H9 (cell line): ENCODE data around the gene SLC46A3. TPM values are rescaled to one million over a fixed set of nuclear protein-coding genes. Genes with fewer than 3 reads are reported as not detected.

Experiments used
- DNase-seq: peaks from one replicate; pipeline ENCODE4 v3.0.0-alpha.2; 2017
- H2AFZ ChIP-seq: one replicate; pipeline ENCODE4 v1.6.1; 2013; ENCODE audit warnings: mild to moderate bottlenecking, low read length, control low read depth, moderate library complexity
- H2AK5ac ChIP-seq: 2 replicates; pipeline ENCODE4 v1.6.1; 2013; ENCODE audit warnings: low read length, control low read depth, mixed read lengths; ENCODE audit not compliant: insufficient read length
- H2BK120ac ChIP-seq: one replicate; pipeline ENCODE4 v1.6.1; 2013; ENCODE audit warnings: low read depth, mild to moderate bottlenecking, low read length, control low read depth, inconsistent platforms; ENCODE audit not compliant: poor library complexity, severe bottlenecking
- H2BK12ac ChIP-seq: 2 replicates; pipeline ENCODE4 v1.6.1; 2013; ENCODE audit warnings: low read length, control low read depth, mixed read lengths, low read depth; ENCODE audit not compliant: insufficient read length
- H2BK15ac ChIP-seq: 2 replicates; pipeline ENCODE4 v1.6.1; 2013; ENCODE audit warnings: low read depth, low read length, control low read depth
- H2BK20ac ChIP-seq: one replicate; pipeline ENCODE4 v1.6.1; 2013; ENCODE audit warnings: low read depth, mild to moderate bottlenecking, low read length, control low read depth, inconsistent platforms; ENCODE audit not compliant: poor library complexity, severe bottlenecking
- H2BK5ac ChIP-seq: 2 replicates; pipeline ENCODE4 v1.6.1; 2013; ENCODE audit warnings: low read length, control low read depth, mixed read lengths; ENCODE audit not compliant: insufficient read length
- H3K14ac ChIP-seq: 2 replicates; pipeline ENCODE4 v1.6.1; 2013; ENCODE audit warnings: low read length, control low read depth; ENCODE audit not compliant: insufficient read depth
- H3K18ac ChIP-seq: 2 replicates; pipeline ENCODE4 v1.6.1; 2013; ENCODE audit warnings: low read depth, mild to moderate bottlenecking, mixed read lengths, low read length, control low read depth; ENCODE audit not compliant: insufficient read length
- H3K23ac ChIP-seq: 2 replicates; pipeline ENCODE4 v1.6.1; 2013; ENCODE audit warnings: low read length, control low read depth, mixed read lengths, low read depth; ENCODE audit not compliant: insufficient read length
- H3K23me2 ChIP-seq: 2 replicates; pipeline ENCODE4 v1.6.1; 2013; ENCODE audit warnings: low read depth, mild to moderate bottlenecking, mixed read lengths, low read length, control low read depth; ENCODE audit not compliant: insufficient read length, poor library complexity, severe bottlenecking
- H3K27ac ChIP-seq: 2 replicates; pipeline ENCODE4 v1.5.1; 2013; ENCODE audit warnings: low read length, control low read depth, mixed read lengths, low read depth; ENCODE audit not compliant: insufficient read length
- H3K27me3 ChIP-seq: 2 replicates; pipeline ENCODE4 v1.6.1; 2013; ENCODE audit warnings: low read length, control low read depth, inconsistent platforms; ENCODE audit not compliant: insufficient read depth
- H3K4ac ChIP-seq: 2 replicates; pipeline ENCODE4 v1.6.1; 2013; ENCODE audit warnings: low read depth, mild to moderate bottlenecking, control low read depth, inconsistent platforms, low read length, moderate library complexity
- H3K4me1 ChIP-seq: 2 replicates; pipeline ENCODE4 v1.6.1; 2013; ENCODE audit warnings: low read length, control low read depth, inconsistent platforms; ENCODE audit not compliant: insufficient read depth
- H3K4me2 ChIP-seq: 2 replicates; pipeline ENCODE4 v1.6.1; 2013; ENCODE audit warnings: low read length, control low read depth, mixed read lengths; ENCODE audit not compliant: insufficient read length, insufficient read depth
- H3K56ac ChIP-seq: 2 replicates; pipeline ENCODE4 v1.6.1; 2013; ENCODE audit warnings: low read depth, mild to moderate bottlenecking, mixed read lengths, low read length, control low read depth; ENCODE audit not compliant: insufficient read length
- H3K79me1 ChIP-seq: 2 replicates; pipeline ENCODE4 v1.6.1; 2013; ENCODE audit warnings: low read depth, mild to moderate bottlenecking, moderate library complexity, low read length, control low read depth, inconsistent platforms; ENCODE audit not compliant: insufficient read depth, poor library complexity, severe bottlenecking
- H3K79me2 ChIP-seq: 2 replicates; pipeline ENCODE4 v1.6.1; 2013; ENCODE audit warnings: low read length, control low read depth, inconsistent platforms; ENCODE audit not compliant: insufficient read depth
- H3K9ac ChIP-seq: 2 replicates; pipeline ENCODE4 v1.6.1; 2013; ENCODE audit warnings: low read length, control low read depth, mixed read lengths; ENCODE audit not compliant: insufficient read length; ENCODE audit errors: extremely low read depth
- H3K9me3 ChIP-seq: one replicate; pipeline ENCODE4 v1.6.1; 2013; ENCODE audit warnings: low read depth, low read length, inconsistent platforms; ENCODE audit not compliant: control insufficient read depth
- H3T11ph ChIP-seq: one replicate; pipeline ENCODE4 v1.6.1; 2013; ENCODE audit warnings: mild to moderate bottlenecking, low read length, control low read depth, inconsistent platforms
- H4K20me1 ChIP-seq: one replicate; pipeline ENCODE4 v1.6.1; 2013; ENCODE audit not compliant: control insufficient read depth, insufficient read length, insufficient read depth
- H4K5ac ChIP-seq: 2 replicates; pipeline ENCODE4 v1.6.1; 2013; ENCODE audit warnings: low read depth, mild to moderate bottlenecking, mixed read lengths, low read length, control low read depth; ENCODE audit not compliant: insufficient read length
- H4K8ac ChIP-seq: replicated peaks from 2 replicates; pipeline ENCODE4 v1.6.1; 2013; ENCODE audit warnings: low read length, control low read depth, mixed read lengths, low read depth; ENCODE audit not compliant: insufficient read length
- H4K91ac ChIP-seq: 2 replicates; pipeline ENCODE4 v1.6.1; 2013; ENCODE audit warnings: low read depth, mild to moderate bottlenecking, moderate library complexity, mixed read lengths, low read length, control low read depth; ENCODE audit not compliant: insufficient read length
- H3K27ac Mint-ChIP-seq, 3 experiments: 2 replicates in 2 of 3; 3 replicates in 1 of 3; pipeline ENCODE4 v1.8.0; 2020 to 2021; ENCODE audit warnings: mixed read lengths in 3 of 3, mild to moderate bottlenecking in 1 of 3, moderate library complexity in 1 of 3
- H3K27me3 Mint-ChIP-seq: 2 replicates; pipeline ENCODE4 v1.8.0; 2021; ENCODE audit warnings: low read depth, mild to moderate bottlenecking, moderate library complexity, mixed read lengths
- H3K36me3 Mint-ChIP-seq, 3 experiments: 2 replicates in 2 of 3; 3 replicates in 1 of 3; pipeline ENCODE4 v1.8.0; 2020 to 2021; ENCODE audit warnings: low read depth in 3 of 3, mixed read lengths in 3 of 3; ENCODE audit not compliant: insufficient read depth in 1 of 3
- H3K4me1 Mint-ChIP-seq, 2 experiments: 2 replicates each; pipeline ENCODE4 v1.8.0; 2020; ENCODE audit warnings: mixed read lengths in 2 of 2
- H3K4me3 Mint-ChIP-seq, 2 experiments: 2 replicates in 1 of 2; 3 replicates in 1 of 2; pipeline ENCODE4 v1.8.0; 2020 to 2021; ENCODE audit warnings: mild to moderate bottlenecking in 2 of 2, mixed read lengths in 2 of 2, moderate library complexity in 1 of 2
- H3K9me3 Mint-ChIP-seq, 2 experiments: 2 replicates in 1 of 2; 3 replicates in 1 of 2; pipeline ENCODE4 v1.8.0; 2020; ENCODE audit warnings: mild to moderate bottlenecking in 2 of 2, mixed read lengths in 2 of 2, moderate library complexity in 1 of 2
- WGBS: extraction: QIAGEN DNeasy Blood & Tissue Kit; methylation state at CpG from one replicate; pipeline ENCODE4 v1.1.7; 2013; ENCODE audit warnings: missing lambda C conversion rate, low lambda C conversion rate, mixed read lengths; ENCODE audit not compliant: insufficient read length; ENCODE audit errors: extremely low coverage; 5-methylcytosine and 5-hydroxymethylcytosine counted together
- total RNA-seq: library from RNA; stranded (reverse); gene quantifications from 2 replicates; pipeline ENCODE4 v1.2.1, GENCODE V29; 2021
- TF ChIP-seq, protein P1 (sequence below): fragments of 200-600 bp; sonication (generic); conservative IDR thresholded peaks from 3 replicates; pipeline ENCODE4 v1.8.0; 2021; ENCODE audit warnings: antibody characterized with exemption, mild to moderate bottlenecking

SLC46A3 gene
- total RNA-seq, 1 experiment from 2014 or later = 0.26 TPM

DNA sequence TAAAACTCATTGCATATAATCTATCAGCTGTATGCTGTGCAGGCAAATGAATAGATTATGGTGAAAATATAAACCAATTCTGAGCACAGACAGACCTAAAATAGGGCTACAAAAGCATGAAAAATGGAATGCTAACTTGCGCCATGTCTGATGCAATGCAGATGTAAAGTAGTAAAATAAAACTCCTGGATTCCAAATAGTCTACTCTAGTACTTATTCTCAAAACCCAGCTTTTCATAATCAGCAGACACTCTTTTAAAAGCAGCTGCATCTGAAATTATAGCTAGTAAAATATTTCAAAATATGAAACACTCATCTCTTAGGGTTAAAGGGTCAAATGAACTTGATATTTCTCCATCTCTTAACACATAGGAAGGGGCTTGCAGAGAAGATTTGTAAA, 64.5 kb downstream of the SLC46A3 start:
- no peak overlapping the region for H2BK120ac ChIP-seq
- no peak overlapping the region for H3T11ph ChIP-seq
- H3K27ac Mint-ChIP-seq = no peak overlapping the region
- peaks cover 3% of the 10 kb centered on the region; the same call in 1 of the 2 replicates for H3K4me1 ChIP-seq
- H2BK20ac ChIP-seq = no peak overlapping the region
- no peak overlapping the region for H2BK5ac ChIP-seq
- no peak overlapping the region for H3K4me2 ChIP-seq
- no peak overlapping the region for H2BK12ac ChIP-seq
- H3K56ac ChIP-seq = no peak overlapping the region
- H3K4ac ChIP-seq = no peak overlapping the region
- no peak overlapping the region for H3K18ac ChIP-seq
- no peak overlapping the region for H4K5ac ChIP-seq
- TF ChIP-seq, protein P1, sequence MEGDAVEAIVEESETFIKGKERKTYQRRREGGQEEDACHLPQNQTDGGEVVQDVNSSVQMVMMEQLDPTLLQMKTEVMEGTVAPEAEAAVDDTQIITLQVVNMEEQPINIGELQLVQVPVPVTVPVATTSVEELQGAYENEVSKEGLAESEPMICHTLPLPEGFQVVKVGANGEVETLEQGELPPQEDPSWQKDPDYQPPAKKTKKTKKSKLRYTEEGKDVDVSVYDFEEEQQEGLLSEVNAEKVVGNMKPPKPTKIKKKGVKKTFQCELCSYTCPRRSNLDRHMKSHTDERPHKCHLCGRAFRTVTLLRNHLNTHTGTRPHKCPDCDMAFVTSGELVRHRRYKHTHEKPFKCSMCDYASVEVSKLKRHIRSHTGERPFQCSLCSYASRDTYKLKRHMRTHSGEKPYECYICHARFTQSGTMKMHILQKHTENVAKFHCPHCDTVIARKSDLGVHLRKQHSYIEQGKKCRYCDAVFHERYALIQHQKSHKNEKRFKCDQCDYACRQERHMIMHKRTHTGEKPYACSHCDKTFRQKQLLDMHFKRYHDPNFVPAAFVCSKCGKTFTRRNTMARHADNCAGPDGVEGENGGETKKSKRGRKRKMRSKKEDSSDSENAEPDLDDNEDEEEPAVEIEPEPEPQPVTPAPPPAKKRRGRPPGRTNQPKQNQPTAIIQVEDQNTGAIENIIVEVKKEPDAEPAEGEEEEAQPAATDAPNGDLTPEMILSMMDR = no peak
- no peak overlapping the region for H4K91ac ChIP-seq
- H2AK5ac ChIP-seq = no peak overlapping the region
- H3K36me3 Mint-ChIP-seq = no peaks in the 10 kb centered on the region
- peaks cover 6% of the 10 kb centered on the region for H3K79me1 ChIP-seq
- H3K4me3 Mint-ChIP-seq = no peak overlapping the region
- no peak overlapping the region for H3K23ac ChIP-seq
- H3K23me2 ChIP-seq = peaks cover 3% of the 10 kb centered on the region
- H2BK15ac ChIP-seq = no peak overlapping the region
- H3K27ac ChIP-seq = no peak overlapping the region
- no peaks in the 10 kb centered on the region for H3K27me3 ChIP-seq
- H2AFZ ChIP-seq = no peak overlapping the region
- H3K14ac ChIP-seq = no peak overlapping the region
- no peak overlapping the region for H4K8ac ChIP-seq
- no CpG with 5 or more reads among the region's 1 CpG for WGBS
- H3K79me2 ChIP-seq = peaks cover 14% of the 10 kb centered on the region; the same call in 1 of the 2 replicates
- H3K27me3 Mint-ChIP-seq = no peaks in the 10 kb centered on the region
- no peaks in the 10 kb centered on the region for H4K20me1 ChIP-seq
- H3K9me3 ChIP-seq = no peaks in the 10 kb centered on the region
- no peak overlapping the region for H3K9ac ChIP-seq
- no peaks in the 10 kb centered on the region for H3K9me3 Mint-ChIP-seq
- H3K4me1 Mint-ChIP-seq = peaks cover 25% of the 10 kb centered on the region in 2 experiments
- DNase-seq = no peak
